ENCODE measurements around the gene ZNF710. TPM values are rescaled to one million over a fixed set of nuclear protein-coding genes. Genes with fewer than 3 reads are reported as not detected.
A peak's percentile ranks its signal among the peaks of the same experiment; 100 is the strongest.

Gene ZNF710
- total RNA-seq, 1 donor from 2014 or later, result 25.2 TPM

GRCh38 chr15:90083954-90084607, 83.0 kb downstream of the ZNF710 start:
- H3K4me3 Mint-ChIP-seq (ENCODE audit: unreplicated experiment), result no peak overlapping the region
- H3K27me3 Mint-ChIP-seq (ENCODE audit: unreplicated experiment), result peaks cover 10% of the 10 kb centered on the region
- TF ChIP-seq CTCF (IDR thresholded peaks at IDR 0.05; ENCODE audit: partially characterized antibody, unreplicated experiment), result no peak
- H3K27ac Mint-ChIP-seq (ENCODE audit: unreplicated experiment), result no peak overlapping the region
- DNase-seq, result no peak
- no peaks in the 10 kb centered on the region for H3K36me3 Mint-ChIP-seq (ENCODE audit: unreplicated experiment)
- no peaks in the 10 kb centered on the region for H3K4me1 Mint-ChIP-seq (ENCODE audit: low read depth, unreplicated experiment)
- H3K9me3 Mint-ChIP-seq (ENCODE audit: unreplicated experiment), result peaks cover 1% of the 10 kb centered on the region

DNA sequence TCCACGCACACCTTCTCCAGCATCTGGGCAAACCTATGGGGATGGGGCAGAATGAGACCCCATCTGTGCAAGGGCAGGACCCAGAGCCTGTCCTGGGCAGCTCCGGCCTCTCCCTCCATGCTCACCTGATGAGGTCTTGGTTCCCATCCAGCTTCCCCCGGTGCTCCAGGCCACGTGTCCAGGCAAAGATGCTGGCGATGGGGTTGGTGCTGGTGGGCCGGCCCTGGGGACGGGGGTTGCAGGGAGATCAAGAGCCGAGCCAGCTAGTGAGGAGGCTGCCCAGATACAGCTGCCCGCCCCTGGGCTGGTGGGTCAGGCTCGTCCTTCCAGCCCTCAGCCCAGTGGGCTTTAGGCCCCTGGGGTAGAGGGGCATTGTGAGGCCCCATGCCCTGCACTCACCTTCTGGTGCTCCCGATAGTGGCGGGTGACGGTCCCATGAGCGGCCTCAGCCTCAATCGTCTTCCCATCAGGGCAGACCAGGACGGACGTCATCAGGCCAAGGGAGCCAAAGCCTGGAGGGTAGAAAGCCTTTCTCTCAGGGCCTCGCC, 83.8 kb downstream of the ZNF710 start:
- H3K9me3 Mint-ChIP-seq (ENCODE audit: unreplicated experiment), result peaks cover 1% of the 10 kb centered on the region
- DNase-seq, result no peak
- no peaks in the 10 kb centered on the region for H3K4me1 Mint-ChIP-seq (ENCODE audit: low read depth, unreplicated experiment)
- H3K36me3 Mint-ChIP-seq (ENCODE audit: unreplicated experiment), result no peaks in the 10 kb centered on the region
- no peak overlapping the region for H3K27ac Mint-ChIP-seq (ENCODE audit: unreplicated experiment)
- no peak overlapping the region for H3K4me3 Mint-ChIP-seq (ENCODE audit: unreplicated experiment)
- peaks cover 10% of the 10 kb centered on the region for H3K27me3 Mint-ChIP-seq (ENCODE audit: unreplicated experiment)
- TF ChIP-seq CTCF (IDR thresholded peaks at IDR 0.05; ENCODE audit: partially characterized antibody, unreplicated experiment), result no peak

- H3K9me3 Mint-ChIP-seq (ENCODE audit: unreplicated experiment), result peaks cover 1% of the 10 kb centered on the region
- no peaks in the 10 kb centered on the region for H3K4me1 Mint-ChIP-seq (ENCODE audit: low read depth, unreplicated experiment)
- no peak for TF ChIP-seq CTCF (IDR thresholded peaks at IDR 0.05; ENCODE audit: partially characterized antibody, unreplicated experiment)
- H3K27me3 Mint-ChIP-seq (ENCODE audit: unreplicated experiment), result peaks cover 7% of the 10 kb centered on the region
- H3K27ac Mint-ChIP-seq (ENCODE audit: unreplicated experiment), result peak overlapping the region; percentile 55
- no peak for DNase-seq
- no peaks in the 10 kb centered on the region for H3K36me3 Mint-ChIP-seq (ENCODE audit: unreplicated experiment)
- no peak overlapping the region for H3K4me3 Mint-ChIP-seq (ENCODE audit: unreplicated experiment)
These were observed 84.4 kb downstream of the ZNF710 start for GRCh38 chr15:90085565-90085964.

- Mint-ChIP-seq H3K36me3 (ENCODE audit: unreplicated experiment) (peaks cover 4% of the 10 kb centered on the region), H3K4me3 (ENCODE audit: unreplicated experiment) (no peak overlapping the region), H3K9me3 (ENCODE audit: unreplicated experiment) (peaks cover 1% of the 10 kb centered on the region), H3K4me1 (ENCODE audit: low read depth, unreplicated experiment) (no peaks in the 10 kb centered on the region), H3K27ac (ENCODE audit: unreplicated experiment) (peak overlapping the region; percentile 39), H3K27me3 (ENCODE audit: unreplicated experiment) (peaks cover 6% of the 10 kb centered on the region)
- peak; percentile 61 for TF ChIP-seq CTCF (IDR thresholded peaks at IDR 0.05; ENCODE audit: partially characterized antibody, unreplicated experiment)
- DNase-seq, result peak; percentile 67
These were observed 85.7 kb downstream of the ZNF710 start for GRCh38 chr15:90086868-90087268.

- DNase-seq, result no peak
- TF ChIP-seq CTCF (IDR thresholded peaks at IDR 0.05; ENCODE audit: partially characterized antibody, unreplicated experiment), result peak; percentile 5
- peaks cover 3% of the 10 kb centered on the region for H3K9me3 Mint-ChIP-seq (ENCODE audit: unreplicated experiment)
- H3K27ac Mint-ChIP-seq (ENCODE audit: unreplicated experiment), result no peak overlapping the region
- H3K4me3 Mint-ChIP-seq (ENCODE audit: unreplicated experiment), result no peak overlapping the region
- H3K36me3 Mint-ChIP-seq (ENCODE audit: unreplicated experiment), result peaks cover 9% of the 10 kb centered on the region
- no peaks in the 10 kb centered on the region for H3K4me1 Mint-ChIP-seq (ENCODE audit: low read depth, unreplicated experiment)
- peaks cover 6% of the 10 kb centered on the region for H3K27me3 Mint-ChIP-seq (ENCODE audit: unreplicated experiment)
These were observed 86.5 kb downstream of the ZNF710 start for GRCh38 chr15:90087454-90088154.

All from glutamatergic neuron (in vitro differentiated cells).